ENCODE data around the gene TRIP11.

GRCh38 chr14:92035890-92036289 lies 4.0 kb downstream of the TRIP11 start:
- TF ChIP-seq CTCF (IDR thresholded peaks at IDR 0.05; ENCODE audit: insufficient read depth, low read depth, low read length) (no peak), EZH2 (IDR thresholded peaks at IDR 0.05; ENCODE audit: insufficient read depth, low read length) (no peak)

All from astrocyte (in vitro differentiated cells and primary cell).